HEK293 (cell line): Measurements from ENCODE around the gene KLF11.
A peak's percentile ranks its signal among the peaks of the same experiment; 100 is the strongest.

Source experiments
- CTCF ChIA-PET: fragments of 350-600 bp; formaldehyde crosslinking; extraction: SDS; loops from one replicate; lab custom pipeline; 2021; ENCODE audit warnings: antibody characterized with exemption; lab: Yijun Ruan, JAX
- POLR2A ChIA-PET: fragments of 300-600 bp; formaldehyde crosslinking; extraction: SDS; loops from one replicate; lab custom pipeline; 2020; ENCODE audit warnings: antibody characterized with exemption, inconsistent platforms; lab: Yijun Ruan, JAX
- H3K27ac ChIP-seq: fragments of 200-500 bp; sonication (Bioruptor generic); 2 replicates; pipeline ENCODE4 v1.5.1; 2014; ENCODE audit warnings: low read depth, low read length, control low read depth, inconsistent platforms; ENCODE audit errors: extremely low read depth
- H3K36me3 ChIP-seq, 2 experiments: fragments of 200-500 bp in 1 of 2; sonication (Bioruptor generic) in 1 of 2; 1 replicate in 1 of 2; 2 replicates in 1 of 2; pipeline ENCODE4 v1.5.1; 2014 to 2017; ENCODE audit warnings: inconsistent platforms in 2 of 2, low read length in 2 of 2; ENCODE audit not compliant: control insufficient read depth in 2 of 2, insufficient read depth in 1 of 2
- H3K4me1 ChIP-seq: fragments of 200-500 bp; sonication (Bioruptor generic); 2 replicates; pipeline ENCODE4 v1.5.1; 2014; ENCODE audit warnings: mild to moderate bottlenecking, low read length, inconsistent platforms; ENCODE audit not compliant: control insufficient read depth, insufficient read depth
- H3K4me3 ChIP-seq: 2 replicates; pipeline ENCODE4 v1.5.1; 2011; ENCODE audit warnings: low read depth, mild to moderate bottlenecking, control low read depth, low read length, moderate library complexity
- H3K9me3 ChIP-seq: fragments of 200-500 bp; sonication (Bioruptor generic); 2 replicates; pipeline ENCODE4 v1.5.1; 2014; ENCODE audit warnings: low read depth, low read length, inconsistent platforms; ENCODE audit not compliant: control insufficient read depth, insufficient read depth
- GLIS1 ChIP-seq: fragments of 450-650 bp; formaldehyde crosslinking; IDR thresholded peaks from 2 replicates; pipeline ENCODE4 v1.5.1; 2016; ENCODE audit warnings: missing biosample characterization, missing genetic modification characterization
- SCRT2 ChIP-seq: fragments of 450-650 bp; formaldehyde crosslinking; IDR thresholded peaks from 2 replicates; pipeline ENCODE4 v1.5.1; 2016; ENCODE audit warnings: missing biosample characterization, missing genetic modification characterization
- ZEB2 ChIP-seq: fragments of 450-650 bp; formaldehyde crosslinking; IDR thresholded peaks from 2 replicates; pipeline ENCODE4 v1.5.1; 2016; ENCODE audit warnings: missing biosample characterization, missing genetic modification characterization
- ZNF10 ChIP-seq: fragments of 450-650 bp; formaldehyde crosslinking; IDR thresholded peaks from 2 replicates; pipeline ENCODE4 v1.5.1; 2017; ENCODE audit warnings: missing biosample characterization, missing genetic modification characterization
- ZNF155 ChIP-seq: fragments of 450-650 bp; formaldehyde crosslinking; IDR thresholded peaks from 2 replicates; pipeline ENCODE4 v1.5.1; 2016; ENCODE audit warnings: missing biosample characterization, missing genetic modification characterization
- ZNF184 ChIP-seq: fragments of 450-650 bp; IDR thresholded peaks from 2 replicates; pipeline ENCODE4 v1.5.1; 2018; ENCODE audit warnings: missing biosample characterization, mild to moderate bottlenecking, missing genetic modification characterization
- ZNF223 ChIP-seq: fragments of 450-650 bp; formaldehyde crosslinking; IDR thresholded peaks from 2 replicates; pipeline ENCODE4 v1.5.1; 2016; ENCODE audit warnings: missing biosample characterization, missing genetic modification characterization
- ZNF23 ChIP-seq: fragments of 450-650 bp; formaldehyde crosslinking; IDR thresholded peaks from 2 replicates; pipeline ENCODE4 v1.5.1; 2016; ENCODE audit warnings: missing biosample characterization, missing genetic modification characterization, borderline replicate concordance
- ZNF239 ChIP-seq: fragments of 450-650 bp; formaldehyde crosslinking; IDR thresholded peaks from 2 replicates; pipeline ENCODE4 v1.5.1; 2016; ENCODE audit warnings: missing biosample characterization, missing genetic modification characterization
- ZNF24 ChIP-seq: fragments of 450-650 bp; formaldehyde crosslinking; IDR thresholded peaks from 2 replicates; pipeline ENCODE4 v1.5.1; 2016; ENCODE audit warnings: missing biosample characterization, missing genetic modification characterization
- ZNF423 ChIP-seq: fragments of 450-650 bp; formaldehyde crosslinking; IDR thresholded peaks from 2 replicates; pipeline ENCODE4 v1.5.1; 2016; ENCODE audit warnings: missing biosample characterization, missing genetic modification characterization
- ZNF514 ChIP-seq: fragments of 450-650 bp; formaldehyde crosslinking; IDR thresholded peaks from 2 replicates; pipeline ENCODE4 v1.5.1; 2016; ENCODE audit warnings: missing biosample characterization, missing genetic modification characterization
- ZNF621 ChIP-seq: fragments of 450-650 bp; formaldehyde crosslinking; IDR thresholded peaks from 2 replicates; pipeline ENCODE4 v1.5.1; 2017; ENCODE audit warnings: missing biosample characterization, missing genetic modification characterization
- TF ChIP-seq, protein P1 (sequence below): fragments of 450-650 bp; formaldehyde crosslinking; IDR thresholded peaks from 2 replicates; pipeline ENCODE4 v1.5.1; 2016; ENCODE audit warnings: missing biosample characterization, missing genetic modification characterization
- TF ChIP-seq, protein P2 (sequence below): fragments of 450-650 bp; formaldehyde crosslinking; IDR thresholded peaks from 2 replicates; pipeline ENCODE4 v1.5.1; 2016; ENCODE audit warnings: missing biosample characterization, missing genetic modification characterization
- TF ChIP-seq, protein P3 (sequence below): fragments of 450-650 bp; formaldehyde crosslinking; IDR thresholded peaks from 2 replicates; pipeline ENCODE4 v1.5.1; 2016; ENCODE audit warnings: missing biosample characterization, missing genetic modification characterization
- TF ChIP-seq, protein P4 (sequence below): fragments of 450-650 bp; formaldehyde crosslinking; IDR thresholded peaks from 2 replicates; pipeline ENCODE4; 2016; ENCODE audit warnings: missing biosample characterization, missing genetic modification characterization
- TF ChIP-seq, protein P5 (sequence below): fragments of 450-650 bp; formaldehyde crosslinking; IDR thresholded peaks from 2 replicates; pipeline ENCODE4 v1.5.1; 2016; ENCODE audit warnings: missing biosample characterization, missing genetic modification characterization

The KLF11 gene

DNA sequence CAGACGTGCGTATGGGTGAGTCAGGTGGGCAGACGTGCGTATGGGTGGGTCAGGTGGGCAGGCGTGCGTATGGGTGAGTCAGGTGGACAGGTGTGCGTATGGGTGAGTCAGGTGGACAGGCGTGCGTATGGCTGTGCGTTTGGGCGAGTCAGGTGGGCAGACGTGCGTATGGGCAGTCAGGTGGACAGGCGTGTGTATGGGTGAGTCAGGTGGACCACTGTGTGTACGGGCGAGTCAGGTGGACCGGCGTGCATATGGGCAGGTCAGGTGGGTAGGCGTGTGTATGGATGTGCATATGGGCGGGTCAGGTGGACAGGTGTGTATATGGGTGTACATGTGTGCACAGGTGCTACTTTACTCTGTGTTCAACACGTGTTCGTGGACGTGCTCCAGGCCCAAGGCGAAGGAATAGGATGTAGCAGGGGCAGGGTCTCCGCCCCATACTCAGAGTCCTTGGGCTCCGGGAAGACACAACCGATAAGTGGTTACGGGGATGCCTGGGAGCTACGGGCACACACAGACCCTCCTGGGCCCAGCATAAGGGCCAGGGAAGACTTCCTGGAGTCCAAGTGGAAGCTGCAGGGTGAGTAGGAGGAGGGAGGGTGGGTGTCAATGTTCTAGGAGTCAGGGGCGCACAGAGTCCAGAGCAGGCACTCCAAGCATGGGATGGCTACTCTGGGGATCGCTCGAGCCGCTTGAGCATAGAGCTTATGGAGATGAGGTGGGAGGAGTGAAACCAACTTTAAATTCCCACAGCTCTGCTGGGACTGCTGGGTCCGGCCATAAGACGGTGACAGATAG lies 27.1 kb upstream of the KLF11 start (continued):
- TF ChIP-seq, protein P1, sequence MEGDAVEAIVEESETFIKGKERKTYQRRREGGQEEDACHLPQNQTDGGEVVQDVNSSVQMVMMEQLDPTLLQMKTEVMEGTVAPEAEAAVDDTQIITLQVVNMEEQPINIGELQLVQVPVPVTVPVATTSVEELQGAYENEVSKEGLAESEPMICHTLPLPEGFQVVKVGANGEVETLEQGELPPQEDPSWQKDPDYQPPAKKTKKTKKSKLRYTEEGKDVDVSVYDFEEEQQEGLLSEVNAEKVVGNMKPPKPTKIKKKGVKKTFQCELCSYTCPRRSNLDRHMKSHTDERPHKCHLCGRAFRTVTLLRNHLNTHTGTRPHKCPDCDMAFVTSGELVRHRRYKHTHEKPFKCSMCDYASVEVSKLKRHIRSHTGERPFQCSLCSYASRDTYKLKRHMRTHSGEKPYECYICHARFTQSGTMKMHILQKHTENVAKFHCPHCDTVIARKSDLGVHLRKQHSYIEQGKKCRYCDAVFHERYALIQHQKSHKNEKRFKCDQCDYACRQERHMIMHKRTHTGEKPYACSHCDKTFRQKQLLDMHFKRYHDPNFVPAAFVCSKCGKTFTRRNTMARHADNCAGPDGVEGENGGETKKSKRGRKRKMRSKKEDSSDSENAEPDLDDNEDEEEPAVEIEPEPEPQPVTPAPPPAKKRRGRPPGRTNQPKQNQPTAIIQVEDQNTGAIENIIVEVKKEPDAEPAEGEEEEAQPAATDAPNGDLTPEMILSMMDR (tag by site-specific recombination): no peak
- TF ChIP-seq ZNF223 (tag by site-specific recombination) (no peak), ZNF155 (tag by site-specific recombination) (no peak), ZNF239 (tag by site-specific recombination) (no peak), ZEB2 (tag by site-specific recombination) (0 out of 2 replicates have a peak, but pooled peaks have one; percentile 31), ZNF184 (tag by site-specific recombination) (no peak), ZNF621 (tag by site-specific recombination) (no peak), SCRT2 (tag by site-specific recombination) (0 out of 2 replicates have a peak, but pooled peaks have one; percentile 11), ZNF514 (tag by site-specific recombination) (no peak)
- TF ChIP-seq, protein P2, sequence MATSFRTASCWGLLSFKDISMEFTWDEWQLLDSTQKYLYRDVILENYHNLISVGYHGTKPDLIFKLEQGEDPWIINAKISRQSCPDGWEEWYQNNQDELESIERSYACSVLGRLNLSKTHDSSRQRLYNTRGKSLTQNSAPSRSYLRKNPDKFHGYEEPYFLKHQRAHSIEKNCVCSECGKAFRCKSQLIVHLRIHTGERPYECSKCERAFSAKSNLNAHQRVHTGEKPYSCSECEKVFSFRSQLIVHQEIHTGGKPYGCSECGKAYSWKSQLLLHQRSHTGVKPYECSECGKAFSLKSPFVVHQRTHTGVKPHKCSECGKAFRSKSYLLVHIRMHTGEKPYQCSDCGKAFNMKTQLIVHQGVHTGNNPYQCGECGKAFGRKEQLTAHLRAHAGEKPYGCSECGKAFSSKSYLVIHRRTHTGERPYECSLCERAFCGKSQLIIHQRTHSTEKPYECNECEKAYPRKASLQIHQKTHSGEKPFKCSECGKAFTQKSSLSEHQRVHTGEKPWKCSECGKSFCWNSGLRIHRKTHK (tag by site-specific recombination): no peak
- TF ChIP-seq, all 188 proteins: peak for 3

DNA sequence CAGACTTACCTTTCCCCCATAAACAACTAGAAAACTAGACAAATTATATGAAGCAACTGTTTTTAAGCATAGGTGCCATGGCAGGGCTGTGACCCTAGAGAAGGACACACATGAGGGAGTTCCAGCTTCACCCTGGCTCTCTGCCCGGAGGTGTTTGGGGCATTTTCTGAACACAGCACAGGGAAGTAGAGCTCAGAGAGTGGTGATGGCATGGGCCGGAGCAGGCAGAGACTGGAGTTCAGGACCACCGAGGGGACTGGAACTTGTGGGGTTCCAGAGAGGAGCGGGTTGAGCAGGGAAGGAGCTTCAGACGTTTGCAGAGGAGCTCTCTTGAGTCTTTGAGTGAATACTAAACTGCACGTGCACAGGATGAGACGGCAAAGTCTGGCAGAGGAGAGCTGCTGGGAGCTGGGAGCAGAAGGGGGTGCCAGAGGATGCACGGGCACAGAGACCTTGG lies 26.5 kb upstream of the KLF11 start:
- TF ChIP-seq ZEB2 (tag by site-specific recombination) (no peak), ZNF23 (tag by site-specific recombination) (no peak), ZNF24 (tag by site-specific recombination) (no peak), GLIS1 (no peak), ZNF423 (tag by site-specific recombination) (no peak), ZNF10 (tag by site-specific recombination) (no peak)
- TF ChIP-seq, protein P3, sequence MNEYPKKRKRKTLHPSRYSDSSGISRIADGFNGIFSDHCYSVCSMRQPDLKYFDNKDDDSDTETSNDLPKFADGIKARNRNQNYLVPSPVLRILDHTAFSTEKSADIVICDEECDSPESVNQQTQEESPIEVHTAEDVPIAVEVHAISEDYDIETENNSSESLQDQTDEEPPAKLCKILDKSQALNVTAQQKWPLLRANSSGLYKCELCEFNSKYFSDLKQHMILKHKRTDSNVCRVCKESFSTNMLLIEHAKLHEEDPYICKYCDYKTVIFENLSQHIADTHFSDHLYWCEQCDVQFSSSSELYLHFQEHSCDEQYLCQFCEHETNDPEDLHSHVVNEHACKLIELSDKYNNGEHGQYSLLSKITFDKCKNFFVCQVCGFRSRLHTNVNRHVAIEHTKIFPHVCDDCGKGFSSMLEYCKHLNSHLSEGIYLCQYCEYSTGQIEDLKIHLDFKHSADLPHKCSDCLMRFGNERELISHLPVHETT (tag by site-specific recombination): no peak
- TF ChIP-seq, protein P4, sequence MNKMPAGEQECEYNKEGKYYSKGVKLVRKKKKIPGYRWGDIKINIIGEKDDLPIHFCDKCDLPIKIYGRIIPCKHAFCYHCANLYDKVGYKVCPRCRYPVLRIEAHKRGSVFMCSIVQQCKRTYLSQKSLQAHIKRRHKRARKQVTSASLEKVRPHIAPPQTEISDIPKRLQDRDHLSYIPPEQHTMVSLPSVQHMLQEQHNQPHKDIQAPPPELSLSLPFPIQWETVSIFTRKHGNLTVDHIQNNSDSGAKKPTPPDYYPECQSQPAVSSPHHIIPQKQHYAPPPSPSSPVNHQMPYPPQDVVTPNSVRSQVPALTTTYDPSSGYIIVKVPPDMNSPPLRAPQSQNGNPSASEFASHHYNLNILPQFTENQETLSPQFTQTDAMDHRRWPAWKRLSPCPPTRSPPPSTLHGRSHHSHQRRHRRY (tag by site-specific recombination): no peak
- TF ChIP-seq, protein P5, sequence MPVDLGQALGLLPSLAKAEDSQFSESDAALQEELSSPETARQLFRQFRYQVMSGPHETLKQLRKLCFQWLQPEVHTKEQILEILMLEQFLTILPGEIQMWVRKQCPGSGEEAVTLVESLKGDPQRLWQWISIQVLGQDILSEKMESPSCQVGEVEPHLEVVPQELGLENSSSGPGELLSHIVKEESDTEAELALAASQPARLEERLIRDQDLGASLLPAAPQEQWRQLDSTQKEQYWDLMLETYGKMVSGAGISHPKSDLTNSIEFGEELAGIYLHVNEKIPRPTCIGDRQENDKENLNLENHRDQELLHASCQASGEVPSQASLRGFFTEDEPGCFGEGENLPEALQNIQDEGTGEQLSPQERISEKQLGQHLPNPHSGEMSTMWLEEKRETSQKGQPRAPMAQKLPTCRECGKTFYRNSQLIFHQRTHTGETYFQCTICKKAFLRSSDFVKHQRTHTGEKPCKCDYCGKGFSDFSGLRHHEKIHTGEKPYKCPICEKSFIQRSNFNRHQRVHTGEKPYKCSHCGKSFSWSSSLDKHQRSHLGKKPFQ: no peak
- no peak overlapping the region for H3K4me3 ChIP-seq
- no peaks in the 10 kb centered on the region for H3K4me1 ChIP-seq
- POLR2A ChIA-PET: no interaction called here
- H3K27ac ChIP-seq: no peak overlapping the region
- H3K9me3 ChIP-seq: no peaks in the 10 kb centered on the region
- no peaks in the 10 kb centered on the region for H3K36me3 ChIP-seq
- CTCF ChIA-PET: interaction anchor here (0.9 kb wide), 1 partner anchor 33 kb away, joined by 3 read pairs; no protein-coding TSS in a partner anchor
